ENCODE measurements around the gene CALB2.

Gene CALB2

GRCh38 chr16:71432906-71433305 lies 74.4 kb downstream of the CALB2 start:
- TF ChIP-seq NFIC (IDR thresholded peaks at IDR 0.05), result no peak

DNA sequence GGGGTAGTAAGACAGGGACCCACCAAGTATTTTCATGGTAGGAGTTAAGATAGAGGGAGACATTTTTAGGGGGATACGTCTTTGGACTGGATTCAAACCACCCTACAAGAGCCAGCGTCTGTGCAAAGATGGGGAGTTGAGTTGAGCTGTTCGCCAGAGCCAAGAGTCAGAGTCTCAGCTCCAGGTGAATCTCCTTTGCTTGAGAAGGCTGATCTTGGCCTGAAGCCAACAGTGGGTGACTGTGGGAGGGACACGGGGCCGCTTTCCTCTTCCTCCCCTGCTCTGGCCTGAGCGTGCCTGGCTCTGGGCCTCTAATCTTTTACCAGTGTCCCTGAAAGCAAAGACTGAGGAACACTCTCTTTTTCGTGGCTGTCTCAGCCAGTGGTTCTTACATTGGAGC lies 78.0 kb downstream of the CALB2 start:
- TF ChIP-seq EGR1 (IDR thresholded peaks at IDR 0.05), result no peak
- TF ChIP-seq ZBTB7A (IDR thresholded peaks at IDR 0.05; ENCODE audit: low read depth), result no peak
- no peak for TF ChIP-seq TCF12 (IDR thresholded peaks at IDR 0.05; ENCODE audit: low read depth)
- TF ChIP-seq, protein P1, sequence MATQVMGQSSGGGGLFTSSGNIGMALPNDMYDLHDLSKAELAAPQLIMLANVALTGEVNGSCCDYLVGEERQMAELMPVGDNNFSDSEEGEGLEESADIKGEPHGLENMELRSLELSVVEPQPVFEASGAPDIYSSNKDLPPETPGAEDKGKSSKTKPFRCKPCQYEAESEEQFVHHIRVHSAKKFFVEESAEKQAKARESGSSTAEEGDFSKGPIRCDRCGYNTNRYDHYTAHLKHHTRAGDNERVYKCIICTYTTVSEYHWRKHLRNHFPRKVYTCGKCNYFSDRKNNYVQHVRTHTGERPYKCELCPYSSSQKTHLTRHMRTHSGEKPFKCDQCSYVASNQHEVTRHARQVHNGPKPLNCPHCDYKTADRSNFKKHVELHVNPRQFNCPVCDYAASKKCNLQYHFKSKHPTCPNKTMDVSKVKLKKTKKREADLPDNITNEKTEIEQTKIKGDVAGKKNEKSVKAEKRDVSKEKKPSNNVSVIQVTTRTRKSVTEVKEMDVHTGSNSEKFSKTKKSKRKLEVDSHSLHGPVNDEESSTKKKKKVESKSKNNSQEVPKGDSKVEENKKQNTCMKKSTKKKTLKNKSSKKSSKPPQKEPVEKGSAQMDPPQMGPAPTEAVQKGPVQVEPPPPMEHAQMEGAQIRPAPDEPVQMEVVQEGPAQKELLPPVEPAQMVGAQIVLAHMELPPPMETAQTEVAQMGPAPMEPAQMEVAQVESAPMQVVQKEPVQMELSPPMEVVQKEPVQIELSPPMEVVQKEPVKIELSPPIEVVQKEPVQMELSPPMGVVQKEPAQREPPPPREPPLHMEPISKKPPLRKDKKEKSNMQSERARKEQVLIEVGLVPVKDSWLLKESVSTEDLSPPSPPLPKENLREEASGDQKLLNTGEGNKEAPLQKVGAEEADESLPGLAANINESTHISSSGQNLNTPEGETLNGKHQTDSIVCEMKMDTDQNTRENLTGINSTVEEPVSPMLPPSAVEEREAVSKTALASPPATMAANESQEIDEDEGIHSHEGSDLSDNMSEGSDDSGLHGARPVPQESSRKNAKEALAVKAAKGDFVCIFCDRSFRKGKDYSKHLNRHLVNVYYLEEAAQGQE (IDR thresholded peaks at IDR 0.05; ENCODE audit: low read depth), result no peak
- no peak for TF ChIP-seq FOXM1 (IDR thresholded peaks at IDR 0.05; ENCODE audit: borderline replicate concordance, low read depth)
- no peak for TF ChIP-seq CREB1 (IDR thresholded peaks at IDR 0.05; ENCODE audit: low read depth)
- no peak for TF ChIP-seq TAF1 (IDR thresholded peaks at IDR 0.05; ENCODE audit: low read depth)
- no peak for TF ChIP-seq MAX (IDR thresholded peaks at IDR 0.05)
- TF ChIP-seq, protein P2, sequence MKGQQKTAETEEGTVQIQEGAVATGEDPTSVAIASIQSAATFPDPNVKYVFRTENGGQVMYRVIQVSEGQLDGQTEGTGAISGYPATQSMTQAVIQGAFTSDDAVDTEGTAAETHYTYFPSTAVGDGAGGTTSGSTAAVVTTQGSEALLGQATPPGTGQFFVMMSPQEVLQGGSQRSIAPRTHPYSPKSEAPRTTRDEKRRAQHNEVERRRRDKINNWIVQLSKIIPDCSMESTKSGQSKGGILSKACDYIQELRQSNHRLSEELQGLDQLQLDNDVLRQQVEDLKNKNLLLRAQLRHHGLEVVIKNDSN (IDR thresholded peaks at IDR 0.05), result no peak

GRCh38 chr16:71439523-71439922 lies 81.0 kb downstream of the CALB2 start:
- no peak for TF ChIP-seq MAX (IDR thresholded peaks at IDR 0.05)
- TF ChIP-seq, protein P2 (IDR thresholded peaks at IDR 0.05), result no peak
- TF ChIP-seq EP300 (IDR thresholded peaks at IDR 0.05; ENCODE audit: borderline replicate concordance), result no peak
- no peak for TF ChIP-seq CEBPB (IDR thresholded peaks at IDR 0.05)

All from Ishikawa (cell line).